GM21423 (cell line): ENCODE results near the gene RPRD1B.
"Not testable (repeated sequence)": the region's sequence is repeated elsewhere in the genome, so short reads cannot be mapped to it uniquely, and the experiment has no call there.

Experiments used
- ATAC-seq: cut with Tn5 transposase; IDR thresholded peaks from one replicate; pipeline ENCODE4 v1.9.1; 2021; ENCODE audit warnings: mild to moderate bottlenecking, moderate library complexity; ENCODE audit not compliant: unreplicated experiment

Gene RPRD1B

DNA sequence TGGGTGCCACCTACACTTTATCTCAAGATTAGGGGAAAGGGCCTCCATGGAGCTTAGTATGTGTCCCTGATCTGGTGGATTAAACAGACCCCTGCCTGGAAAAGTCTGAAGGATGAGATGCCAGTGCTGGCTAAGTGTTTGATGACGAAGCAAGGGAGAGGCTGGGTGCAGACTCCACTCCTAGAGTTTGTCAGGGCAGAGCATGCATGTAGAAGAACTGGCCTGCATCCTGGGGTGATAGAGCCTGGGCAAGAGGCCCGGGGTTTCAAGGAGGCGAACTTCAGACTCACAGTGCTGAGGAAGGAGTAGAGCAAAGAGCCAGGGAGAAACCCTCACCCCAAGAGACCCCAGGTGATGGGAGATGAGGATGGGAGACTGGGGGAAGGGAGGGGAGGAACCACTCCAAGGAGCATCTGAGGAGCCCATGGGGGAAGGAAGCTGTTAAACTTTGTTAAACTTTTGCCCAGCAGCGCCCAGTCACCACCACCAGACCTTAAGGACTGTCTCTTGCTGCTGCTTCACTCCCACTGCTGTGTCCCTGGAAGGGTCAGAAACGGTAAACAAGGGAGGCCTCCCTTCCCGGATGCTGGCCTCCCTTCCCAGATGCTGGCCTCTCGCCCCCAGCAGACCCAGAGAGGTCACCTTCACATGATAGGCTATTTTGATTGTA lies 61.6 kb downstream of the RPRD1B start:
- ATAC-seq: no peak

DNA sequence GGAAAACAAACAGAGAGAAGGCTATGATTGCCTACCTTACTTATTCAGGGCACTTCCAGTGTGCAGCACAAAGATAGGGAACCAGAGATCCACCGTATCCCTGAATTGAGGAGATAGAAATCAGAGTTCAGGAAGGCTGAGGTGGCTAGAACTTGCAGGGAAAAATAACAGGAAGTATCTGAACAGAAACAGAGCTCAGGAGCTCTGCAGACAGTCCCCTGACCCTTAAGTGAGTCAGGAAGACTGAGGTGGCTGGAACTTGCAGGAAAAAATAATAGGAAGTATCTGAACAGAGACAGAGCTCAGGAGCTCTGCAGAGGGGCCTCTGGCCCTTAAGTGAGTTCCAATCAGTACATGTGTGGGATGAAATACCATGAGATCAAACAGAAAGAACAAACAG lies 65.4 kb downstream of the RPRD1B start:
- no peak for ATAC-seq

DNA sequence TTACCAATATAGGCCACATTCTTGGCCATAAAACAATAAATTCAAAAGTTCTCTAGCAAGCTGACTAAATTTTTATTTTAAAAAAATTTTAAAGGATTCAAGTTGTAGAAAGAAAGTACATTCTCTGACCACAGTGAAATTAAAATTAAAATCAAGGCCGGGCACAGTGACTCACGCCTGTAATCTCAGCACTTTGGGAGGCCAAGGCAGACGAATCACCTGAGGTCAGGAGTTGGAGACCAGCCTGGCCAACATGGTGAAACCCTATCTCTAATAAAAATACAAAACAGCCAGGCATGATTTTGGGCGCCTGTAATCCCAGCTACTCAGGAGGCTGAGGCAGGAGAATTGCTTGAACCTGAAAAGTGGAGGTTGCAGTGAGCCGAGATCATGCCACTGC lies 68.7 kb downstream of the RPRD1B start:
- ATAC-seq: not testable (repeated sequence)

DNA sequence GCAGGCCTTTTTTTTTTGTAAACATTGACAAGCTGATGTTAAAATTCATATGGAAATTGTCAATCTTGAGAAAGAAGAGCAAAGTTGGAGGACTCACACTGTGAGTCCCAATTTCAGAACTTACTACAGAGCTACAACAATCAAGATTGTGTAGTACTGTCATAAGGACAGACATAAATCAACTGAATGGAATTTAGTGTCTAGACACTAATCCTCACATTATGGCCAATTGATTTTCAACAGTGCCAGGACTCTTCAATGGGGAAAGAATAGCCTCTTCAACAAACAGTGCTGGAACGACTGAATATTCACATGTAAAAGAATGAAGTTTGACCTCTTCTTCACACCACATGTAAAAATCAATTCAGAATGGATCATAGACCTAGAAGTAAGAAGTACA lies 70.7 kb downstream of the RPRD1B start:
- no peak for ATAC-seq

DNA sequence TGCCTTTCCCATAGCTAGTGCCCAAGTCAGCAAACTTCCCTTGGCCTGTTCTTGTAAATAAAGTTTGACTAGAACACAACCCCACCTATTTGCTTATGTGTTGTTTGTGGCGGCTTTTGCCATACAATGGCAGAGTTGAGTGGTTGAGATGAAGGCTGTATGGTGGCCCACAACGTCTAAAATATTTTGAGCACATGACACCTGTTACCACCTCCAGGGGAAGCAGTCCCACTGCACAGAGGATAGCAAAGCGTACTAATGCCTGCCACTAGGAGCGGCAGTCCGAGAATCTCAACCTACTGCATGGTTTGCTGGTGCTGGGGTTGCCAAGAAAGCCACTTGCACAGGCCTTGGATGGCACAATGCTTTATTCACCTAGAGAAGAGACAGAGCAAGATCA lies 72.9 kb downstream of the RPRD1B start:
- no peak for ATAC-seq

DNA sequence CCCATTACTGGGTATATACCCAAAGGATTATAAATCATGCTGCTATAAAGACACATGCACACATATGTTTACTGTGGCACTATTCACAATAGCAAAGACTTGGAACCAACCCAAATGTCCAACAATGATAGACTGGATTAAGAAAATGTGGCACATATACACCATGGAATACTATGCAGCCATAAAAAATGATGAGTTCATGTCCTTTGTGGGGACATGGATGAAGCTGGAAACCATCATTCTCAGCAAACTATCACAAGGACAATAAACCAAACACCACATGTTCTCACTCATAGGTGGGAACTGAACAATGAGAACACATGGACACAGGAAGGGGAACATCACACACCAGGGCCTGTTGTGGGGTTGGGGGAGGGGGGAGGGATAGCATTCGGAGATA lies 73.8 kb downstream of the RPRD1B start:
- ATAC-seq: not testable (repeated sequence)

DNA sequence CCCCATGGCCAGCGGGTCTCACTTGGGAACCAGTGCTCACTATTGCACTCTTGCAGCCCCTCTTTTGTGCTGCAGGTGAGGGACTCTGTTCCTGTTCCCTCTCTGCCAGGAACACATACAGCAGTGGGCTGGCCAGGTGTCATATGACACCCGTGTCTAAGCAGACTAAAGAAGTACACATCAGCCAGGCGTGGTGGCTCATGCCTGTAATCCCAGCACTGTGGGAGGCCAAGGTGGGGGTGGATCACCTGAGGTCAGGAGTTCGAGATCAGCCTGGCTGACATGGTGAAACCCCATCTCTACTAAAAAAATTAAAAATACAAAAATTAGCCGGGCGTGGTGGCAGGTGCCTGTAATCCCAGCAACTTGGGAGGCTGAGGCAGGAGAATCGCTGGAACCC lies 74.4 kb downstream of the RPRD1B start:
- ATAC-seq: not testable (repeated sequence)

DNA sequence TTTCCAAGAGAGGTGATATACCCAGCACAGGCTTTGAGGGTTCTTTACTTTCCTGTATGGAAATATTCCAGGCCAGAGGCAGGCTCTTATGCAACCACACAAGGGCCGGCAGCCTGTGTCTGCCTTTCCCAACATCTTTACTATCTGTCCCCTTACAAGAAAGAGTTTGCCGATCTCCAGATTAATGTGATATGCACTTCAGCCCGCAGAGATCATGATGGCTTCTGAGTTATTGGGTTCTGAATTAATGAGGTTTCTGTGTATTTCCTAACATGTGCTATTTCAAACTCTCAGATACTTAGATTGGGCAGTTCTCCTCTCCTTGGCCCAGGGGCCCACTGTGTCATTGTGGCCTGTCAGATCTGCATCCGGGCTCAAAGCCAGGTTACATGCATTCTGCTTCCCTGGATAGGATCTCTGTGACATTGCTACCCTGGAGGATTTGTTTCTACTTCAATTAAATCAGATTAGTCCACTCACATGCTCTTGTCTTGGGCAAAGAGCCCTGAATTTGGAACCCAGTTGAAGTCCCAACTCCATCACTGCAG lies 75.0 kb downstream of the RPRD1B start:
- no peak for ATAC-seq

DNA sequence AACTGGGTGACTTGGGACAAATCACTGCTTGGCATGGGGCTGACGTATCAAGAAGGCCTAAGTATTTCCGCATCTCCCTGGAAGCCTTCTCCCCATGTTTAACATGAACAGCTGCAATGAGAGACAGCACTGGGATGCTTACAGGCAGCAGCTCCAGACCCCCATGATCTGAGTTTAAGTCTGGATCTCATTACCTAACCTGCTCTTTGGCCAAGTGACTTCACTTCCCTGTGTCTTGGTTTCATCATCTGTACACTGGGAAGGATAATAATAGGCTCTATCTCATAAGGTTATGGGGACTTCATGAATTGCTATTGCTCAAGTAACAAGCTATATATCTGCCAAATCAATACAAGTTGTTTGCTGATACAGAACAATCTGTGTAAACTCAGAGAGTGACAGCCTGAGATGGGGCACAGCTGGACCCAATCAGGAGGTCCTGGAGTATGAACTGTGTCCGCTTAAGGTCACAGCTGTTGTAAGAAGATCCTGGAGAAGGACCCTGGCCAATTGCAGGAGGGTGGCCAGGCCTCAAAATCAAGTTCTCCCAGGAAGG lies 75.5 kb downstream of the RPRD1B start:
- ATAC-seq: no peak

DNA sequence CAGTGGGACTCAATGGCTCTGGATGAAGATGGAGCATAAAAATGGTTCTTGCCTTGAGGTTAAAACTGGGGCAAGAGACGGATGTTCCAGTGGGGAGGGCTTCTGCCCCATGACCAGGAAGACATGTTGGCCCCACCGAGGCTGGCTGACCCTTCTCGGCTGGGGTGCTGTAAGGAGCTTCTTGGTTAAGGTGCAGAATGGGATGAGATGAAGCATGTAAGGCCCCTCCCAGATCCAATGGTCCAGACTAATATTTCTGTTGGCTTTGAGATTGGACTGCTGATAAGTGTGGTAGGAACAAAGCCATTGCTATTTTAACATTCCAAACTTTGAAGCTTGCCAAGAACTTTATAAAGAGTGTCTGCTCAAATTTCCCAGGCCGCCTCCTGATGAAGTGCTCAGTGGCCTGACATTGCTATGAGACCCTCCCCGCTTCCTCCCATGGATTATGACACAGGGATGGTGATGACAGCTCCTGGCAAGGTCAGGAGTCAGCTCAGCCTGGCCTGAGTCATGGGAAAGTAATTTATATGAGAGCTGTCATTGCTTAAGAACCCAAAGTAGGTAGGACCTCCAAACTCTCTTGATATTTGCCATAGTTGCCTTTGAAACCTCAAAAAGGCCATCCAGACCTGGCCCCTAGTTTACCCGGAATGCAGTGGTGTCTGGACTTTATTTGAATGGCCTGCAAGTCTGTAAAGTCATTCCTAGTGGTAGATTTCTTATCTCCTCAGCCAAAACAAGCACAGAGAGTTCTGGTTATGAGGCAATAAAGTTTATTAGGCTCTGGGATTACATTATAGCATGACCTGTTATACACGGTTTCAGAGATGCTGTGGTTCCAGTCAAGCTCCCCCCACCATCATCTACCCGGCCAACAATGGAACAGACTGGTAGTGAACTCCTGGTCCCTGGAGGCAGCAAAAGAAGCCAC lies 76.3 kb downstream of the RPRD1B start:
- no peak for ATAC-seq

DNA sequence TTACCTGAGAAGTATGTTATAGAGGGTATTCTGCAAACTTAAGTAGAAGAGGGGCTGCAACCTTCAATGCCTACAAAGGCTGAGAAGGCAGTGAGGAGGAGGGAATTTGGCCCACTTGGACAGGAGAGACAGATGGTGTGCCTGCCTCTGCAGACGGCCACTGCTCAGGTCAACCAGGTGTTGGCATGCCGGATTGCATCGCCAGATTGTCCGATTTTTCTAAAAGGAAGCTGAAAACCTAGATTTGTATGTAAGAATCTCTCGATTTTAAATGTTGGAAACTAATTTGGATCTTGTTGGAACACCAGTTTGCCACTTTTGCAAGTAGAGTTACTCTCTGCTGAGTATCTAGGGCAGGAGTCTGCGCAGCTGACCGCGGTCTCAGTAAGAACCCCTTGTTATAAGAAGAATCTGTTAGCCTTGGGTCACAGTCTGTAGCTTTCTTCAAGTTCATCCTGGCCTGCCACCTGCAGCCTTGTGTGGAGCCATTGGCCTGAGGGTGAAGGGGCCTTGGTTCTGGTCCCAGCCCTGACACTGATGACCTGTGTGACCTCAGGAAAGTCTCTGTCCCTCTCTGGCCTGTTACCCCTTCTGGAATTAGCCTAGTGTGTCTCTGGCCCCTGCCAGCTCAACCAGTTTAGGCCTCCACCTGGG lies 77.1 kb downstream of the RPRD1B start:
- no peak for ATAC-seq

DNA sequence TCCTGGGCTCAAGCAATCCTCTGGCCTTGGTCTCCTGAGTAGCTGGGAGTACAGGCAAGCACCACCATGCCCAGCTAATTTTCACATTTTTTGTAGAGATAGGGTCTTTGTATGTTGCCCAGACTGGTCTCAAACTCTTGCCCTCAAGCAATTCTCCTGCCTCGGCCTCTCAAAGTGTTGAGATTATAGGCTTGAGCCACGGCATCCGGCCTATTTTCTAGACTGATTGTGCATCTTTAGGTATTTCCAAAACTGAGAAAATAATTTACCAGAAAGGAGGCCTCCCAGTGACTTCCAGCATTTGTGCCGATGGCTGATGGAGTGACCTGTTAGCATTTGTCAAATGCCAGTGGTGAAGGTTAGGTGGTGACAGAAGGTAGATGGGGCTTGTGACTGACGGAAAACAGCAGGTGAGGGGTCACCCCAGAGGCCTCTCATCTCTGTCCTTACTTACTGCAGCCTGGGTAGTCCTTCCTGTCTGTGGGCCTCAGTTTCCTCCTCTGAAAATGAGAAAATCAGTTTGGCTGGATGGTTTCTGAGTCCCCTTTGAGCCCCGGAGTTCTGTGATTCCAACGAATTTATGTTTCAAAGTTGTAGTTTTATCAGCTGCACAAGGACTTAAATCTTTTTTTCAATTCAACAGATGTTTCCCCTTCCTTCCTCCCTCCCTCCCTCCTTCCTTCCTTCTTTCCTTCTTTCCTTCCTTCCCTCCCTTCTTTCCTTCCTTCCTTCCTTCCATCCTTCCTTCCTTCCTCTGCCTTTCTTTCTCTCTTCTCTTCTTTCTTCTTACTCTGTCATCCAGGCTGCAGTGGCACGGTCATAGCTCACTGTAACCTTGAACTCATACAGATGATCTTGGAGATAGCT lies 78.1 kb downstream of the RPRD1B start:
- no peak for ATAC-seq

DNA sequence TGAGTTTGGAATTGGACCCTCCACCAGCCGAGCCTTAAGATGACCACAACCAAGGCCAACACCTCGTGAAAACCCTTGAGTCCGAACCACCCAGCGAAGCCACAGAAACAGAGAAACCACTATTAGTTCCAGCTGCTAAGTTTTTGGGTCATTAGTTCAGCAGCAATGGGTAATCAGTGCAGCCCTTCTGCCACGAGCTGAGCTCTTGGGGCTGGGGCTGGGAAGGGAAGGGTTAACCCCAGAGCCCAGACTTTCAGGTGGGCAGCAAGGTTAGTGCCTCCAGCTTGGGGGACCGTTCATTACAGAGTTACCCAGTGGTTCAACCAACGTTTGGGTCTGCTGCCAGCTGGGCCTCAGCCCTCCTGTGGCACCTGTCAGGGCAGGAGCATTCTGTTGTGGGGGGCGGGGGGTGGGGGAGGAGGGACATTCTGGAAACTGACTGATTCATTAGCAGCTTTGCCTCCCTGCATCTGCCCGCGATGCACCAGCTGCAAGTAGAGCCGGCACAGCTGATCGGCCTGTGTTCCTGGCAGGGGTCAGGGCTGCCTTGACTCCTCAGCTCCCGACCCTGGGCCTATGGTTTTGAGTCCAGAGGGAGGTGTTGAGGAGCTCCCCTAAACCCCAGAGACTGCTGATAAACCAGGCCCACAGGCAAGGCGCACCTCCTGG lies 78.8 kb downstream of the RPRD1B start:
- no peak for ATAC-seq

DNA sequence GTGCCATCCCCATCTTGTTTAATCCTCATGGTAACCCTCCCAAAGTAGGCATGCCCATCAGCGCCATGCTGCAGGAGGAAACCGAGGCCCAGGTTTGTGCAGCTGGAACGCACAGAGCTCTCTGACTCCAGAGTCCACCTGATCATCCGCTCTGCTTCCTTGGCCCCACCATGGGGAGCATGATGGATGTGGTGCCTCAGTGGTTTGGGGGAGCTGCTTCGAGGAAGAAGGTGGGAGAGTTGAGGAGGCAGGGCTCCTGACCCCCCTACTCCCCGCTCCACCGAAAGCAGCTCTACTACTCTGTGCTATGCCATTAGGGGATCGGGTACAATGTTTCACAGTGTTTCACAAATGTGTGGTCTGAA lies 79.4 kb downstream of the RPRD1B start:
- no peak for ATAC-seq

DNA sequence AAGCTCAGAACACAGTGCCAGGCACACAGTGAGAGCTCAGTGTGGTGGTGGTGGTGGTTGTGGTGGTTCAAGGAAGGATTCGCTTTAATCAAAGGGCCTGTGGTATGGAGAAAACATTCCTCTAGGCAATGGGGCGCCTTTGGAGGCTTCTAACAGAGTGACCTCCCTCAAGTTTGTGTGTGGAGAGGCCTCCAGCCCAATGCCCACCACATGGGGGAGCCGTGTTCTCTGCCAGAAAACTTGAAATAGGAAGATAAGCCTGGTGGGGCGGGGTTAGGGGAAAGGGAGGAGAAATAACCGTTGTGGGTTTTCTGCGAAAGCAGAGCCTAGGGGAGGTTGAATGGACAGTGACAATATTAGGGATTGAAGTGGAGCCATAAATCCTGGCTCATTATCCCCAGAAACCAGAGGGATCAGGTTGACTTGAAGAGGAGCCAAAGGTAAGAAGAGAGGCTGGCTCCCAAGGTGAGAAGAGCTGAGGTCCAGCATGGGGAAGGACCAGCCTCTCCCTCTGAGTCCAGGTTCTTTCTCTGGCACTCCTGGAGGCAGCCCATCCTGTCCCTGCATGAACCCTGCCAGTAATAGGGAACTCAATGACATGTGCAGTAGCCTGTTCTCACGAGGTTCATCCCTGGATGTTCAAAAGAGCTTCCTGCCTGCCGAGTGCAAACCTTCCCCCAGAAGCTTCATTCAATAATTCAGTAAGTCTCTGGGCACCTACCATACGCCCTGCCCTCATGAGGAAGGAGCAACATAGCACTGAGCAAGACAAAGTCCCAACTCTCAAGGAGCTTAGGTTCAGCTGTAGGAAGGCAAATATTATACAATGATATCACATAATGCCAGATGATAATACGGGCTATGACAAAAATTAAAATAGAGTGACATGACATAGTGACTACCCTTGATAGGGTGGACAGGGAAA lies 80.1 kb downstream of the RPRD1B start:
- no peak for ATAC-seq

DNA sequence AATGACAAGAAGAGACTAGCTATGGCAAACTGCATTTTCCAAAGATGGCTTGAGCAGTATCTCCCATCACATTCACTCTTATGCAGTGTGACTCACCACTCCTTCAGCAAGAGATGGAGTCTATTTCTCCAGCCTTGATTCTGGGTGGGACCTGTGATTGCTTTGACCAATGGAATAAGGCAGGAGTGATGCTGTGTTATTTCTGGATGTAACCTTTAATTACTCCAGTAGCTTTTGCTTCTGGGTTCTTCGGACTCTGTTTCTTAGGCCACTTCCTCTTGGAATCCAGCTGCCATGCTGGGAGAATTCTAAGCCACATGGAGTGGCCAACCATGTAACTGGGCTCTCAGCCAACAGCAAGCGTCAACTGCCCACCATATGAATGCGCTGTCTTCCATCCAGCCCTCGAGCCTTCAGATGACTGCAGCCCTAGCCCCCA lies 80.8 kb downstream of the RPRD1B start:
- no peak for ATAC-seq

DNA sequence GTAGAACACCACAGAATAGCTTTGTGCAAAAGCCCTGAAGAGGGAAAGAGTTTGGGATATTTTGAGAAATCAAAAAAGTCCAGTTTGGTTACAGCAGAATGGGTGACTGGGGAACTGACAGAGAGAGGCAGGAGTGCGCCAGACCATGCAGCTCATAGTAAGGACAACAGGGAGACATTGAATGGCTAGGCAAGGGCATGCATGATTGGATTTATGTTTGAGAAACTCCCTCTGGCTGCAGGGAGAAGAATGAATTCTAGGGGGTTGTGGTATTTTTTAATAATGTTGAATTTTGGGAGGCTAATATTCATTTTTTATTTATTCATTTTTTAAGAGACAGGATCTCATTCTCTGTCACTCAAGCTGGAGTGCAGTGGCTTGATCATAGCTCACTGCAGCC lies 81.7 kb downstream of the RPRD1B start:
- no peak for ATAC-seq

DNA sequence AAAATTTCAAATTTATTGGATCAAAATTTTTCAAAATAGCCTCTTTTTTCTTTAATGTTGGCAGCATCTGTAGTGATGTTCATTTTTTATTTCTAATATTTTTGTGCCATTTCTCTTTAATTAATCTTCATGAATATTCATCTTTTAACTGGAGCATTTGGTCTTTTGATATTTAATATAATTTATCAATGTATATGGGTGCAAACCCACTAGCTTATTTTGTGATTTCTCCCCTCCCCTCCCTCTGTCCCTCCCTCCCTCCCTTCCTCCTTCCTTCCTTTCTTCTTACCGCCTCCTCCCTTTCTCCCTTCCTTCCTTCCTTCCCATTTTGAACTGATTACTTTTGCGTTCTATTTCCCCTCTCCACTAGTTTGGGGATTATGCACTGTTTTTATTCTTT lies 82.3 kb downstream of the RPRD1B start:
- ATAC-seq: no peak
